Panc1 (cell line): Measurements from ENCODE around the gene ZNF526.

ENCODE experiments used
- POLR2AphosphoS5 ChIP-seq: IDR thresholded peaks from 2 replicates; pipeline ENCODE4 v1.6.1; 2012; ENCODE audit warnings: mild to moderate bottlenecking, low read depth, low read length, moderate library complexity
- TF ChIP-seq, protein P1 (sequence below): fragments of 450-650 bp; IDR thresholded peaks from 2 replicates; pipeline ENCODE4 v1.5.1; 2017; ENCODE audit warnings: mild to moderate bottlenecking

DNA sequence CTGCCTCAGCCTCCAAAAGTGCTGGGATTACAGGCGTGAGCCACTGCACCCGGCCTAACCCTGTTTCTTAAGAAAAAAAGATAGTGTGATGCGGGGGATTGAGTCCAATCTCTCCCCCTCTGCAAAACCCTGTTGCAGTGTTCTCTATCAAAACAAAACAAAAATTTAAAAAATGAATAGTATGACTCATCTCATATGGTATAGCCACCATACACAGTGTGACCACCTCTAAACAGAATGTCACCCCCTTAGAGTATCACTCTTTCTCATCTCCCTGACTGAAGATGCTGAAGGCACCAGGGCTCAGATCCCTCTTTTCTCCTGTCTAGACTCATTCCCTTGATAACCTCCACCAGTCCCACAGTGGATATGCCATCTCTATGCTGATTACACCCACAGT lies 41.7 kb downstream of the ZNF526 start:
- TF ChIP-seq, protein P1, sequence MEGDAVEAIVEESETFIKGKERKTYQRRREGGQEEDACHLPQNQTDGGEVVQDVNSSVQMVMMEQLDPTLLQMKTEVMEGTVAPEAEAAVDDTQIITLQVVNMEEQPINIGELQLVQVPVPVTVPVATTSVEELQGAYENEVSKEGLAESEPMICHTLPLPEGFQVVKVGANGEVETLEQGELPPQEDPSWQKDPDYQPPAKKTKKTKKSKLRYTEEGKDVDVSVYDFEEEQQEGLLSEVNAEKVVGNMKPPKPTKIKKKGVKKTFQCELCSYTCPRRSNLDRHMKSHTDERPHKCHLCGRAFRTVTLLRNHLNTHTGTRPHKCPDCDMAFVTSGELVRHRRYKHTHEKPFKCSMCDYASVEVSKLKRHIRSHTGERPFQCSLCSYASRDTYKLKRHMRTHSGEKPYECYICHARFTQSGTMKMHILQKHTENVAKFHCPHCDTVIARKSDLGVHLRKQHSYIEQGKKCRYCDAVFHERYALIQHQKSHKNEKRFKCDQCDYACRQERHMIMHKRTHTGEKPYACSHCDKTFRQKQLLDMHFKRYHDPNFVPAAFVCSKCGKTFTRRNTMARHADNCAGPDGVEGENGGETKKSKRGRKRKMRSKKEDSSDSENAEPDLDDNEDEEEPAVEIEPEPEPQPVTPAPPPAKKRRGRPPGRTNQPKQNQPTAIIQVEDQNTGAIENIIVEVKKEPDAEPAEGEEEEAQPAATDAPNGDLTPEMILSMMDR, result no peak
- TF ChIP-seq POLR2AphosphoS5, result no peak
